Measurements from ENCODE around the gene AP5M1. TPM values are rescaled to one million over a fixed set of nuclear protein-coding genes. Genes with fewer than 3 reads are reported as not detected.
"Not testable (repeated sequence)": the region's sequence is repeated elsewhere in the genome, so short reads cannot be mapped to it uniquely, and the experiment has no call there.

AP5M1 gene
- total RNA-seq, 5 donors from 2014 or later (not counting 1 experiment from before 2014, with no cell fraction given) = 44.4 to 56.9 (median 48.5) TPM

GRCh38 chr14:57317248-57317833 lies 48.6 kb downstream of the AP5M1 start:
- WGBS (ENCODE audit: insufficient coverage) = no CpG with 5 or more reads among the region's 3 CpGs
- no peaks in the 10 kb centered on the region for H3K9me3 ChIP-seq
- H3K27ac ChIP-seq (ENCODE audit: low read length) = no peak overlapping the region
- CTCF ChIA-PET = interaction anchor here (0.6 to 1.4 kb wide), 8 partner anchors 9 to 828 kb away, joined by 3 to 22 read pairs (median 4); no protein-coding TSS in a partner anchor
- H3K4me3 ChIP-seq (ENCODE audit: control insufficient read depth in 1 of 2, extremely low read depth in 1 of 2, low read length in 1 of 2) = no peak overlapping the region
- no peaks in the 10 kb centered on the region for H3K4me1 ChIP-seq (ENCODE audit: control insufficient read depth in 1 of 2, extremely low read depth in 1 of 2, insufficient read depth in 2 of 2, low read length in 2 of 2)
- ATAC-seq (replicated peaks in 1 of 4) (peak; percentile 48 to 64 (median 56)), DNase-seq (peak; percentile 30 to 85 (median 58))
- no peaks in the 10 kb centered on the region for H3K36me3 Mint-ChIP-seq
- no peaks in the 10 kb centered on the region for H3K36me3 ChIP-seq (ENCODE audit: control insufficient read depth in 2 of 2, extremely low read depth in 1 of 2, insufficient read depth in 1 of 2, low read length in 1 of 2)
- peaks cover 3 to 5% (median 4%) of the 10 kb centered on the region in 3 donors for H3K4me1 Mint-ChIP-seq
- H3K27me3 ChIP-seq (replicated peaks in 1 of 2; ENCODE audit: control insufficient read depth in 2 of 2, extremely low read depth in 1 of 2, insufficient read depth in 2 of 2, low read length in 1 of 2) = peaks cover 0 to 2% of the 10 kb centered on the region in 2 experiments
- no peak overlapping the region for H3K27ac Mint-ChIP-seq
- H3K9me3 Mint-ChIP-seq = peaks cover 0 to 10% (median 4%) of the 10 kb centered on the region in 3 donors
- peaks cover 0 to 2% of the 10 kb centered on the region in 2 donors for H3K27me3 Mint-ChIP-seq
- no peak overlapping the region for H3K4me3 Mint-ChIP-seq
- POLR2A ChIA-PET = interaction anchor here in 1 of 2 donors (0.7 kb wide), 1 partner anchor 727 kb away, joined by 3 read pairs; no protein-coding TSS in a partner anchor

GRCh38 chr14:57319636-57320192 lies 50.9 kb downstream of the AP5M1 start:
- H3K4me1 Mint-ChIP-seq = no peaks in the 10 kb centered on the region
- CTCF ChIA-PET = no interaction called here

GRCh38 chr14:57323721-57324120 lies 55.0 kb downstream of the AP5M1 start:
- no peak for ATAC-seq (replicated peaks in 1 of 4)
- Histone ChIP-seq H3K27me3 (replicated peaks in 1 of 2; ENCODE audit: control insufficient read depth in 2 of 2, extremely low read depth in 1 of 2, insufficient read depth in 2 of 2, low read length in 1 of 2) (peaks cover 0 to 4% of the 10 kb centered on the region in 2 experiments), H3K27ac (ENCODE audit: low read length) (no peak overlapping the region), H3K4me3 (ENCODE audit: control insufficient read depth in 1 of 2, extremely low read depth in 1 of 2, low read length in 1 of 2) (no peak overlapping the region), H3K4me1 (ENCODE audit: control insufficient read depth in 1 of 2, extremely low read depth in 1 of 2, insufficient read depth in 2 of 2, low read length in 2 of 2) (no peaks in the 10 kb centered on the region), H3K9me3 (no peaks in the 10 kb centered on the region), H3K36me3 (ENCODE audit: control insufficient read depth in 2 of 2, extremely low read depth in 1 of 2, insufficient read depth in 1 of 2, low read length in 1 of 2) (no peaks in the 10 kb centered on the region)
- Mint-ChIP-seq H3K4me1 (no peaks in the 10 kb centered on the region), H3K9me3 (no peaks in the 10 kb centered on the region), H3K27me3 (peaks cover 0 to 7% of the 10 kb centered on the region in 2 donors), H3K27ac (no peak overlapping the region), H3K4me3 (no peak overlapping the region), H3K36me3 (no peaks in the 10 kb centered on the region)
- ChIA-PET POLR2A (no interaction called here), CTCF (interaction anchor here in 1 of 2 donors (1.0 kb wide), 1 partner anchor 833 kb away, joined by 3 read pairs; no protein-coding TSS in a partner anchor)
- no CpG with 5 or more reads among the region's 3 CpGs for WGBS (ENCODE audit: insufficient coverage)
- no peak for DNase-seq

More at GRCh38 chr14:57319636-57320192, 50.9 kb downstream of the AP5M1 start:
- Histone ChIP-seq H3K27ac (ENCODE audit: low read length) (no peak overlapping the region), H3K4me3 (ENCODE audit: control insufficient read depth in 1 of 2, extremely low read depth in 1 of 2, low read length in 1 of 2) (no peak overlapping the region), H3K4me1 (ENCODE audit: control insufficient read depth in 1 of 2, extremely low read depth in 1 of 2, insufficient read depth in 2 of 2, low read length in 2 of 2) (no peaks in the 10 kb centered on the region), H3K27me3 (replicated peaks in 1 of 2; ENCODE audit: control insufficient read depth in 2 of 2, extremely low read depth in 1 of 2, insufficient read depth in 2 of 2, low read length in 1 of 2) (peaks cover 0 to 4% of the 10 kb centered on the region in 2 experiments), H3K9me3 (no peaks in the 10 kb centered on the region), H3K36me3 (ENCODE audit: control insufficient read depth in 2 of 2, extremely low read depth in 1 of 2, insufficient read depth in 1 of 2, low read length in 1 of 2) (no peaks in the 10 kb centered on the region)
- ATAC-seq (replicated peaks in 1 of 4) (no peak), DNase-seq (no peak)
- POLR2A ChIA-PET = no interaction called here
- Mint-ChIP-seq H3K27ac (no peak overlapping the region), H3K27me3 (peaks cover 0 to 7% of the 10 kb centered on the region in 2 donors), H3K4me3 (no peak overlapping the region), H3K9me3 (no peaks in the 10 kb centered on the region), H3K36me3 (no peaks in the 10 kb centered on the region)
- WGBS (ENCODE audit: insufficient coverage) = 54% methylated on average over 2 of the region's 2 CpGs

GRCh38 chr14:57326253-57326652 lies 57.5 kb downstream of the AP5M1 start:
- H3K36me3 ChIP-seq (ENCODE audit: control insufficient read depth in 2 of 2, extremely low read depth in 1 of 2, insufficient read depth in 1 of 2, low read length in 1 of 2) = no peaks in the 10 kb centered on the region
- H3K27ac ChIP-seq (ENCODE audit: low read length) = no peak overlapping the region
- Mint-ChIP-seq H3K9me3 (no peaks in the 10 kb centered on the region), H3K4me3 (no peak overlapping the region), H3K4me1 (no peaks in the 10 kb centered on the region), H3K27ac (no peak overlapping the region), H3K27me3 (peaks cover 5 to 7% of the 10 kb centered on the region in 2 donors), H3K36me3 (no peaks in the 10 kb centered on the region)
- no peak for ATAC-seq (replicated peaks in 1 of 4)
- DNase-seq = no peak
- no peaks in the 10 kb centered on the region for H3K9me3 ChIP-seq
- CTCF ChIA-PET = no interaction called here
- WGBS (ENCODE audit: insufficient coverage) = no CpG with 5 or more reads among the region's 7 CpGs
- no peaks in the 10 kb centered on the region for H3K4me1 ChIP-seq (ENCODE audit: control insufficient read depth in 1 of 2, extremely low read depth in 1 of 2, insufficient read depth in 2 of 2, low read length in 2 of 2)
- POLR2A ChIA-PET = no interaction called here
- peaks cover 0 to 2% of the 10 kb centered on the region in 2 experiments for H3K27me3 ChIP-seq (replicated peaks in 1 of 2; ENCODE audit: control insufficient read depth in 2 of 2, extremely low read depth in 1 of 2, insufficient read depth in 2 of 2, low read length in 1 of 2)
- no peak overlapping the region for H3K4me3 ChIP-seq (ENCODE audit: control insufficient read depth in 1 of 2, extremely low read depth in 1 of 2, low read length in 1 of 2)

DNA sequence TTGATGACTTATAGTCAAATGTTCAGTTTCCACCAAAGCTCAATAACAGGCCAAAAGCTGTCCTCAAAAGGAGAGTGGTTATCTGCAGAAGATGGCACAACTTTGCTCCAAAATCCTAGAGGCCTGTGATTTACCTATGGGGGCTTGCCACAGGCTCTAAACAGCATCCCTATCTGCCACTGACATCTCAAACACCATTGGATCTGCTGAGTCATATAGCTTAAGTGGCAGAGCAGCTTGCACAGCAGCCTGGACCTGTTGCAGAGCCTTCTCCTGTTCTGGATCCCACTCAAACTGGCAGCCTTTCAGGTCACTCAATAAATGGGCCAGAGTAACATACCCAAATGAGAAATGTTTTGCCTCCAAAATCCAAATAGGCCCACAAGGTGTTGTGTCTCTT lies 61.1 kb downstream of the AP5M1 start:
- Mint-ChIP-seq H3K27ac (no peak overlapping the region), H3K36me3 (no peaks in the 10 kb centered on the region), H3K4me1 (no peaks in the 10 kb centered on the region), H3K27me3 (peaks cover 3 to 5% of the 10 kb centered on the region in 2 donors), H3K4me3 (no peak overlapping the region), H3K9me3 (peaks cover 0 to 17% (median 2%) of the 10 kb centered on the region in 3 donors)
- ChIA-PET POLR2A (no interaction called here), CTCF (no interaction called here)
- H3K4me1 ChIP-seq (ENCODE audit: control insufficient read depth in 1 of 2, extremely low read depth in 1 of 2, insufficient read depth in 2 of 2, low read length in 2 of 2) = no peaks in the 10 kb centered on the region
- no peak for DNase-seq
- no peak overlapping the region for H3K27ac ChIP-seq (ENCODE audit: low read length)
- H3K9me3 ChIP-seq = no peaks in the 10 kb centered on the region
- H3K4me3 ChIP-seq (ENCODE audit: control insufficient read depth in 1 of 2, extremely low read depth in 1 of 2, low read length in 1 of 2) = no peak overlapping the region
- H3K36me3 ChIP-seq (ENCODE audit: control insufficient read depth in 2 of 2, extremely low read depth in 1 of 2, insufficient read depth in 1 of 2, low read length in 1 of 2) = no peaks in the 10 kb centered on the region
- no peak for ATAC-seq (replicated peaks in 1 of 4)
- no peaks in the 10 kb centered on the region for H3K27me3 ChIP-seq (replicated peaks in 1 of 2; ENCODE audit: control insufficient read depth in 2 of 2, extremely low read depth in 1 of 2, insufficient read depth in 2 of 2, low read length in 1 of 2)

DNA sequence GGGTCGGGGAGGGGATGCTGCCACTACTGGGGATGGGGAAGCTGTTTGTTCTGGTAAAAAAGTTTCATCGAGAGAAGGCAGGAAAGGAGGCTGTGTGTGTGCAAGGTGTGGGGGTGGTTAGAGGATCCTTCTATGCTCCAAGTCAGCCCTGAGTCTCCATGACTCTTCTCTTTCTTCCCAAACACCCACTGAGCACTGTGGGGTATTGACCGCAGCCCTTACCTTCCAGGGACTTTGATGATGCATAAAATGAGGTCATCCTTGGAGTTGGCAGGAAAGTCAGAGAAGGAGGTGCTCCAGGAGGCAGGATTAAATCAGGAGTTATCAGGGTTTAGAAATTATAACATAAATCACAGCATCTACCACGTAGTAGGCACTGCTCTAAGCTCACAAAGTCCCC lies 63.7 kb downstream of the AP5M1 start:
- H3K27me3 Mint-ChIP-seq; CTCF ChIA-PET; H3K4me1 ChIP-seq (ENCODE audit: control insufficient read depth in 1 of 2, extremely low read depth in 1 of 2, insufficient read depth in 2 of 2, low read length in 2 of 2); H3K36me3 Mint-ChIP-seq; H3K36me3 ChIP-seq (ENCODE audit: control insufficient read depth in 2 of 2, extremely low read depth in 1 of 2, insufficient read depth in 1 of 2, low read length in 1 of 2); H3K4me3 ChIP-seq (ENCODE audit: control insufficient read depth in 1 of 2, extremely low read depth in 1 of 2, low read length in 1 of 2); POLR2A ChIA-PET; H3K27ac Mint-ChIP-seq; H3K4me1 Mint-ChIP-seq; H3K4me3 Mint-ChIP-seq; H3K27me3 ChIP-seq (replicated peaks in 1 of 2; ENCODE audit: control insufficient read depth in 2 of 2, extremely low read depth in 1 of 2, insufficient read depth in 2 of 2, low read length in 1 of 2); H3K27ac ChIP-seq (ENCODE audit: low read length); ATAC-seq (replicated peaks in 1 of 4); DNase-seq; H3K9me3 ChIP-seq: not testable (repeated sequence)
- no CpG with 5 or more reads among the region's 4 CpGs for whole genome bisulfite sequencing (ENCODE audit: insufficient coverage)
- peaks cover 0 to 38% (median 19%) of the 10 kb centered on the region in 3 donors for H3K9me3 Mint-ChIP-seq
